ENCODE measurements around the gene MAP4K2.
"Not testable (repeated sequence)": the region's sequence is repeated elsewhere in the genome, so short reads cannot be mapped to it uniquely, and the experiment has no call there.

The MAP4K2 gene

GRCh38 chr11:64817476-64817875 lies 14.5 kb upstream of the MAP4K2 start:
- TF ChIP-seq CREB5 (CRISPR knock-in tag; IDR thresholded peaks at IDR 0.05; ENCODE audit: low read depth) = no peak
- TF ChIP-seq ZNF8 (CRISPR knock-in tag; IDR thresholded peaks at IDR 0.05) = no peak
- no peak for TF ChIP-seq PATZ1 (CRISPR knock-in tag; IDR thresholded peaks at IDR 0.05; ENCODE audit: borderline replicate concordance)
- no peak for TF ChIP-seq CSRNP3 (CRISPR knock-in tag; IDR thresholded peaks at IDR 0.05)
- no peak for TF ChIP-seq OSR1 (CRISPR knock-in tag; IDR thresholded peaks at IDR 0.05)
- TF ChIP-seq ZFP30 (CRISPR knock-in tag; IDR thresholded peaks at IDR 0.05) = no peak
- TF ChIP-seq TOX (CRISPR knock-in tag; IDR thresholded peaks at IDR 0.05; ENCODE audit: borderline replicate concordance) = no peak
- TF ChIP-seq GLIS3 (CRISPR knock-in tag; IDR thresholded peaks at IDR 0.05) = no peak
- no peak for TF ChIP-seq ISL1 (CRISPR knock-in tag; IDR thresholded peaks at IDR 0.05)
- TF ChIP-seq ZFP3 (CRISPR knock-in tag; IDR thresholded peaks at IDR 0.05) = no peak
- no peak for TF ChIP-seq TCF4 (CRISPR knock-in tag; IDR thresholded peaks at IDR 0.05; ENCODE audit: borderline replicate concordance)
- TF ChIP-seq ZNF565 (CRISPR knock-in tag; conservative IDR thresholded peaks at IDR 0.05; ENCODE audit: low read depth) = no peak
- no peak for TF ChIP-seq RARB (CRISPR knock-in tag; IDR thresholded peaks at IDR 0.05)
- no peak for TF ChIP-seq ZNF70 (CRISPR knock-in tag; IDR thresholded peaks at IDR 0.05)
- ATAC-seq = no peak

- not testable (repeated sequence) for ATAC-seq
Observed at GRCh38 chr11:64815433-64815832, 12.4 kb upstream of the MAP4K2 start.

GRCh38 chr11:64814712-64815187 lies 11.7 kb upstream of the MAP4K2 start:
- TF ChIP-seq BACH2 (CRISPR knock-in tag; IDR thresholded peaks at IDR 0.05; ENCODE audit: borderline replicate concordance) = no peak
- no peak for TF ChIP-seq ISL1 (CRISPR knock-in tag; IDR thresholded peaks at IDR 0.05)
- TF ChIP-seq ZNF70 (CRISPR knock-in tag; IDR thresholded peaks at IDR 0.05) = no peak
- TF ChIP-seq OSR1 (CRISPR knock-in tag; IDR thresholded peaks at IDR 0.05) = no peak
- TF ChIP-seq CREB5 (CRISPR knock-in tag; IDR thresholded peaks at IDR 0.05; ENCODE audit: low read depth) = no peak
- TF ChIP-seq ZC3H10 (CRISPR knock-in tag; IDR thresholded peaks at IDR 0.05) = no peak
- no peak for TF ChIP-seq ZNF565 (CRISPR knock-in tag; conservative IDR thresholded peaks at IDR 0.05; ENCODE audit: low read depth)
- TF ChIP-seq RARB (CRISPR knock-in tag; IDR thresholded peaks at IDR 0.05) = no peak
- no peak for ATAC-seq

- no peak for ATAC-seq
- TF ChIP-seq ZNF8 (CRISPR knock-in tag; IDR thresholded peaks at IDR 0.05) (no peak), ARNTL (CRISPR knock-in tag; IDR thresholded peaks at IDR 0.05; ENCODE audit: borderline replicate concordance, low read depth) (no peak), TOX (CRISPR knock-in tag; IDR thresholded peaks at IDR 0.05; ENCODE audit: borderline replicate concordance) (no peak), PATZ1 (CRISPR knock-in tag; IDR thresholded peaks at IDR 0.05; ENCODE audit: borderline replicate concordance) (no peak), RARB (CRISPR knock-in tag; IDR thresholded peaks at IDR 0.05) (no peak)
Observed at GRCh38 chr11:64813826-64814225, 10.8 kb upstream of the MAP4K2 start.

- peak; percentile 6 for ATAC-seq
- TF ChIP-seq ESRRG (CRISPR knock-in tag; IDR thresholded peaks at IDR 0.05) (no peak), TSHZ2 (CRISPR knock-in tag; IDR thresholded peaks at IDR 0.05) (no peak), POU6F1 (CRISPR knock-in tag; IDR thresholded peaks at IDR 0.05; ENCODE audit: borderline replicate concordance, low read depth) (no peak), RARB (CRISPR knock-in tag; IDR thresholded peaks at IDR 0.05) (no peak)
Observed at GRCh38 chr11:64810891-64811272, 7.9 kb upstream of the MAP4K2 start.
